A549 (cell line): ENCODE data around the gene PCNP.

Experiments
- MAFK ChIP-seq: fragments of 450-650 bp; IDR thresholded peaks from 2 replicates; pipeline ENCODE4 v1.6.1; 2014; ENCODE audit not compliant: partially characterized antibody
- MAX ChIP-seq: IDR thresholded peaks from 2 replicates; pipeline ENCODE4 v1.6.1; 2012
- POLR2A ChIP-seq: IDR thresholded peaks from 2 replicates; pipeline ENCODE4 v1.6.1; 2012; ENCODE audit warnings: mild to moderate bottlenecking, low read length
- RCOR1 ChIP-seq: fragments of 150-350 bp; IDR thresholded peaks from 2 replicates; pipeline ENCODE4 v1.6.1; 2014; ENCODE audit warnings: antibody characterized with exemption, low read length, low read depth
- REST ChIP-seq: fragments of 200-600 bp; sonication (generic); IDR thresholded peaks from 2 replicates; pipeline ENCODE4 v1.6.1; 2016; ENCODE audit warnings: antibody characterized with exemption, mild to moderate bottlenecking, moderate library complexity
- RFX5 ChIP-seq: fragments of 450-650 bp; IDR thresholded peaks from 2 replicates; pipeline ENCODE4 v1.7.1; 2014; ENCODE audit warnings: antibody characterized with exemption, mild to moderate bottlenecking, moderate library complexity
- SMC3 ChIP-seq: fragments of >200 bp; sonication (Bioruptor Twin); formaldehyde crosslinking; IDR thresholded peaks from 3 replicates; pipeline ENCODE4 v1.6.1; 2018; ENCODE audit warnings: inconsistent platforms
- TF ChIP-seq, protein P1 (sequence below): fragments of >200 bp; sonication (Bioruptor Twin); formaldehyde crosslinking; IDR thresholded peaks from 3 replicates; pipeline ENCODE4 v1.5.1; 2016

DNA sequence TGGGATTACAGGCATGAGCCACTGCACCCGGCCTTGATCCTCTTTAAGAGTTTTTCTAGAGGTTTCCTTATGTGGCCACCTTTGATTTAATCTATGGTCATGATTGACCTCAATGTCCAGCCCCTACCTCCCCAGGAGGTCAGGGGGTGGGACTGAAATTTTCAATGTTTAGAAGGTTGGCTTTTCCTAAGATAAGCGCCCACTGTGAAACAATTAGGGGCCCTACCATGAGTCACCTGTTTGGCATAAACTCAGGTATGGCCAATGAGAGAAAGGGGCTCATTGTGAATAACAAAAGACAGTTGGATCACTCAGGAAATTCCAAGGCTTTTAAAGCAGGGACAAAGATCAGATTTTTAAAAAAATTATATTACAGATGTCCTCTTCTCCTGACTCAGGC, 51.9 kb downstream of the PCNP start:
- TF ChIP-seq, protein P1, sequence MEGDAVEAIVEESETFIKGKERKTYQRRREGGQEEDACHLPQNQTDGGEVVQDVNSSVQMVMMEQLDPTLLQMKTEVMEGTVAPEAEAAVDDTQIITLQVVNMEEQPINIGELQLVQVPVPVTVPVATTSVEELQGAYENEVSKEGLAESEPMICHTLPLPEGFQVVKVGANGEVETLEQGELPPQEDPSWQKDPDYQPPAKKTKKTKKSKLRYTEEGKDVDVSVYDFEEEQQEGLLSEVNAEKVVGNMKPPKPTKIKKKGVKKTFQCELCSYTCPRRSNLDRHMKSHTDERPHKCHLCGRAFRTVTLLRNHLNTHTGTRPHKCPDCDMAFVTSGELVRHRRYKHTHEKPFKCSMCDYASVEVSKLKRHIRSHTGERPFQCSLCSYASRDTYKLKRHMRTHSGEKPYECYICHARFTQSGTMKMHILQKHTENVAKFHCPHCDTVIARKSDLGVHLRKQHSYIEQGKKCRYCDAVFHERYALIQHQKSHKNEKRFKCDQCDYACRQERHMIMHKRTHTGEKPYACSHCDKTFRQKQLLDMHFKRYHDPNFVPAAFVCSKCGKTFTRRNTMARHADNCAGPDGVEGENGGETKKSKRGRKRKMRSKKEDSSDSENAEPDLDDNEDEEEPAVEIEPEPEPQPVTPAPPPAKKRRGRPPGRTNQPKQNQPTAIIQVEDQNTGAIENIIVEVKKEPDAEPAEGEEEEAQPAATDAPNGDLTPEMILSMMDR = no peak
- no peak for TF ChIP-seq MAFK
- no peak for TF ChIP-seq RCOR1
- no peak for TF ChIP-seq REST
- no peak for TF ChIP-seq MAX
- TF ChIP-seq SMC3 = no peak
- TF ChIP-seq POLR2A = no peak
- TF ChIP-seq RFX5 = no peak
